A549 (cell line): Measurements from ENCODE around the gene CFAP119. TPM values are rescaled to one million over a fixed set of nuclear protein-coding genes. Genes with fewer than 3 reads are reported as not detected.

ENCODE experiments used
- ATAC-seq, 2 experiments: fragments of 200-7000 bp in 1 of 2; fragments of >200 bp in 1 of 2; cut with Nextera tagmentation in 1 of 2; cut with Tn5 transposase in 1 of 2; 3 replicates each; pipeline versions ENCODE4 v1.8.0 to v1.9.1; 2018 to 2020; ENCODE audit warnings: mild to moderate bottlenecking in 1 of 2, moderate library complexity in 1 of 2
- CTCF ChIA-PET: fragments of 300-600 bp; sonication (Branson Sonifier 250); formaldehyde crosslinking; extraction: SDS; loops from one replicate; lab custom pipeline; 2021; ENCODE audit warnings: antibody characterized with exemption, inconsistent platforms; lab: Yijun Ruan, JAX
- POLR2A ChIA-PET: fragments of 350-600 bp; formaldehyde crosslinking; extraction: SDS; loops from one replicate; lab custom pipeline; 2021; ENCODE audit warnings: antibody characterized with exemption, inconsistent platforms; lab: Yijun Ruan, JAX
- DNase-seq, 2 experiments: peaks; one replicate each; pipeline versions ENCODE4 v3.0.0 to v3.0.0-alpha.2; 2011 to 2016; ENCODE audit warnings: low read depth in 1 of 2, low spot score in 1 of 2
- FAIRE-seq: peaks from 2 replicates; lab custom pipeline; 2011; peaks lifted over from hg19 to GRCh38; lab: Jason Lieb, UNC
- H3K27ac ChIP-seq, 2 experiments: fragments of >200 bp; sonication (Bioruptor Twin); formaldehyde crosslinking; 3 replicates each; pipeline ENCODE4 v1.5.1; 2016 to 2017
- H3K4me1 ChIP-seq: fragments of >200 bp; sonication (Bioruptor Twin); formaldehyde crosslinking; 3 replicates; pipeline ENCODE4 v1.6.1; 2016
- H3K4me2 ChIP-seq: fragments of >200 bp; sonication (Bioruptor Twin); formaldehyde crosslinking; 3 replicates; pipeline ENCODE4 v1.6.1; 2016
- H3K4me3 ChIP-seq: fragments of >200 bp; sonication (Bioruptor Twin); formaldehyde crosslinking; 3 replicates; pipeline ENCODE4 v1.5.1; 2016
- H3K9me3 ChIP-seq: fragments of >200 bp; sonication (Bioruptor Twin); formaldehyde crosslinking; 3 replicates; pipeline ENCODE4 v1.6.1; 2016
- ATOH8 ChIP-seq: fragments of 250-450 bp; sonication (Bioruptor Pico); IDR thresholded peaks from 2 replicates; pipeline ENCODE4 v1.5.0; 2020; ENCODE audit warnings: low read depth, mild to moderate bottlenecking, moderate library complexity
- BCL3 ChIP-seq: fragments of >200 bp; sonication (Bioruptor Twin); formaldehyde crosslinking; IDR thresholded peaks from 3 replicates; pipeline ENCODE4 v1.6.1; 2016
- CBX2 ChIP-seq: fragments of 200-600 bp; sonication (generic); IDR thresholded peaks from 2 replicates; pipeline ENCODE4 v1.6.1; 2016; ENCODE audit warnings: low read depth, mild to moderate bottlenecking, borderline replicate concordance
- CBX8 ChIP-seq: fragments of 200-600 bp; sonication (generic); IDR thresholded peaks from 2 replicates; pipeline ENCODE4 v1.6.1; 2016
- CEBPB ChIP-seq, 2 experiments: fragments of >200 bp in 1 of 2; sonication (Bioruptor Twin) in 1 of 2; formaldehyde crosslinking in 1 of 2; IDR thresholded peaks; 2 replicates each; pipeline ENCODE4 v1.6.1; 2012 to 2016
- CHD4 ChIP-seq: fragments of 200-600 bp; sonication (generic); IDR thresholded peaks from 2 replicates; pipeline ENCODE4 v1.6.1; 2016; ENCODE audit warnings: antibody characterized with exemption, mild to moderate bottlenecking, borderline replicate concordance
- CTCF ChIP-seq: fragments of >200 bp; sonication (Bioruptor Twin); formaldehyde crosslinking; IDR thresholded peaks from 3 replicates; pipeline ENCODE4 v1.5.1; 2016
- EHF ChIP-seq: fragments of 250-450 bp; sonication (Bioruptor Pico); IDR thresholded peaks from 2 replicates; pipeline ENCODE4 v1.5.0; 2020; ENCODE audit warnings: mild to moderate bottlenecking
- EHMT2 ChIP-seq: fragments of 200-600 bp; sonication (generic); IDR thresholded peaks from 2 replicates; pipeline ENCODE4 v1.6.1; 2016; ENCODE audit warnings: antibody characterized with exemption, low read depth, mild to moderate bottlenecking, moderate library complexity
- ELK1 ChIP-seq: fragments of 150-350 bp; IDR thresholded peaks from 2 replicates; pipeline ENCODE4 v1.6.1; 2014; ENCODE audit warnings: low read depth, mild to moderate bottlenecking, low read length
- FOSL2 ChIP-seq, 2 experiments: fragments of 450-650 bp in 1 of 2; fragments of >200 bp in 1 of 2; sonication (Bioruptor Twin) in 1 of 2; formaldehyde crosslinking; IDR thresholded peaks; 2 replicates each; pipeline versions ENCODE4 v1.5.0 to v1.6.1; 2016 to 2020; ENCODE audit warnings: mild to moderate bottlenecking in 1 of 2, moderate library complexity in 1 of 2
- FOXS1 ChIP-seq: fragments of 250-450 bp; sonication (Bioruptor Pico); IDR thresholded peaks from 2 replicates; pipeline ENCODE4 v1.5.0; 2020; ENCODE audit warnings: mild to moderate bottlenecking, moderate library complexity
- HDAC2 ChIP-seq: fragments of 200-600 bp; sonication (generic); IDR thresholded peaks from 2 replicates; pipeline ENCODE4 v1.6.1; 2016
- HOXA7 ChIP-seq: fragments of 250-450 bp; sonication (Bioruptor Pico); IDR thresholded peaks from 2 replicates; pipeline ENCODE4 v1.5.0; 2020; ENCODE audit warnings: mild to moderate bottlenecking, moderate library complexity
- MAFK ChIP-seq: fragments of 450-650 bp; IDR thresholded peaks from 2 replicates; pipeline ENCODE4 v1.6.1; 2014; ENCODE audit not compliant: partially characterized antibody
- MAX ChIP-seq: IDR thresholded peaks from 2 replicates; pipeline ENCODE4 v1.6.1; 2012
- MAZ ChIP-seq: fragments of 150-350 bp; IDR thresholded peaks from 2 replicates; pipeline ENCODE4 v1.6.1; 2014; ENCODE audit warnings: antibody characterized with exemption, low read depth, low read length, borderline replicate concordance
- NPAS2 ChIP-seq: fragments of 250-450 bp; sonication (Bioruptor Pico); IDR thresholded peaks from 2 replicates; pipeline ENCODE4 v1.8.0; 2022; ENCODE audit warnings: mild to moderate bottlenecking, moderate library complexity, borderline replicate concordance
- SREBF2 ChIP-seq: fragments of 450-650 bp; IDR thresholded peaks from 2 replicates; pipeline ENCODE4 v1.6.1; 2014; ENCODE audit warnings: mild to moderate bottlenecking, moderate library complexity
- TFCP2L1 ChIP-seq: fragments of 250-450 bp; sonication (Bioruptor Pico); IDR thresholded peaks from 2 replicates; pipeline ENCODE4 v1.5.0; 2021; ENCODE audit warnings: mild to moderate bottlenecking
- ZFP36 ChIP-seq: fragments of 450-650 bp; IDR thresholded peaks from 2 replicates; pipeline ENCODE4 v1.6.1; 2014; ENCODE audit warnings: borderline replicate concordance; ENCODE audit not compliant: partially characterized antibody
- WGBS: methylation state at CpG from one replicate; pipeline ENCODE4 v1.1.6; 2017; ENCODE audit errors: missing lambda C conversion rate; 5-methylcytosine and 5-hydroxymethylcytosine counted together
- polyA plus RNA-seq, 4 experiments: library from polyadenylated mRNA; depleted of rRNA in 3 of 4; stranded (reverse); fragments of >200 nt; fragmentation: RNase III in 1 of 4; extraction: RNeasy Plus Mini Kit Qiagen cat#74134 plus additional on column Dnase treatment in 1 of 4; gene quantifications; 2 replicates in 3 of 4; 3 replicates in 1 of 4; pipeline ENCODE4 v1.2.3, GENCODE V29; 2011 to 2017

The CFAP119 gene
- polyA plus RNA-seq, 2 of the 4 experiments (the other 2 are of a cell fraction): 4.5 to 9.5 TPM

- Histone ChIP-seq H3K4me3 (no peak overlapping the region), H3K4me2 (no peak overlapping the region), H3K4me1 (peaks cover 35% of the 10 kb centered on the region), H3K27ac (no peak overlapping the region), H3K9me3 (no peaks in the 10 kb centered on the region)
- TF ChIP-seq EHF (no peak), FOSL2 (IDR thresholded peaks at IDR 0.05) (no peak), FOSL2 (CRISPR knock-in tag; IDR thresholded peaks at IDR 0.05) (peak; percentile 48; the same call in 1 of the 2 replicates)
- FAIRE-seq: no peak
- WGBS: 53% methylated on average over 2 of the region's 2 CpGs
- POLR2A ChIA-PET: no interaction called here
- no peak for ATAC-seq
- CTCF ChIA-PET: no interaction called here
- no peak for DNase-seq
Observed at GRCh38 chr16:30745082-30745481, 16.8 kb downstream of the CFAP119 start.

GRCh38 chr16:30744183-30744582 is 17.7 kb downstream of the CFAP119 start:
- DNase-seq: no peak
- Histone ChIP-seq H3K27ac (no peak overlapping the region), H3K4me1 (peaks cover 44% of the 10 kb centered on the region), H3K4me3 (no peak overlapping the region), H3K4me2 (no peak overlapping the region), H3K9me3 (no peaks in the 10 kb centered on the region)
- 93% methylated on average over 2 of the region's 2 CpGs for WGBS
- CTCF ChIA-PET: interaction anchor here (1.0 to 1.5 kb wide), 2 partner anchors 69 to 85 kb away, joined by 3 read pairs; no protein-coding TSS in a partner anchor
- TF ChIP-seq CTCF: no peak
- no peak for TF ChIP-seq ZFP36
- TF ChIP-seq TFCP2L1 (CRISPR knock-in tag): no peak
- no peak for ATAC-seq
- no peak for FAIRE-seq
- POLR2A ChIA-PET: no interaction called here

GRCh38 chr16:30743716-30744115 is 18.1 kb downstream of the CFAP119 start:
- DNase-seq (no peak), FAIRE-seq (no peak), ATAC-seq (no peak)
- peaks cover 47% of the 10 kb centered on the region for H3K4me1 ChIP-seq
- no peaks in the 10 kb centered on the region for H3K9me3 ChIP-seq
- ChIA-PET POLR2A (interaction anchor here (1.0 kb wide), 1 partner anchor 61 kb away, joined by 3 read pairs; no protein-coding TSS in a partner anchor), CTCF (interaction anchor here (0.9 to 1.5 kb wide), 3 partner anchors 22 to 85 kb away, joined by 3 read pairs; no protein-coding TSS in a partner anchor)
- no peak overlapping the region for H3K4me2 ChIP-seq
- TF ChIP-seq SREBF2: no peak
- no peak for TF ChIP-seq CEBPB (IDR thresholded peaks at IDR 0.05)
- TF ChIP-seq FOSL2 (IDR thresholded peaks at IDR 0.05): no peak
- TF ChIP-seq FOSL2 (CRISPR knock-in tag; IDR thresholded peaks at IDR 0.05): no peak
- no peak for TF ChIP-seq EHMT2
- no peak for TF ChIP-seq MAX
- no peak for TF ChIP-seq CBX8
- TF ChIP-seq MAFK: no peak
- TF ChIP-seq CBX2: no peak
- no peak for TF ChIP-seq FOXS1 (CRISPR knock-in tag)
- no peak for TF ChIP-seq TFCP2L1 (CRISPR knock-in tag)
- no peak for TF ChIP-seq ATOH8 (CRISPR knock-in tag)
- no peak for TF ChIP-seq NPAS2
- TF ChIP-seq CHD4: no peak
- TF ChIP-seq HDAC2: no peak
- TF ChIP-seq ELK1: no peak
- no peak for TF ChIP-seq HOXA7 (CRISPR knock-in tag)
- no peak for TF ChIP-seq MAZ
- TF ChIP-seq BCL3: no peak
- 95% methylated on average over 10 of the region's 11 CpGs for WGBS
- H3K27ac ChIP-seq: no peak overlapping the region
- H3K4me3 ChIP-seq: no peak overlapping the region
